Body of pancreas (tissue), 4 donors: ENCODE data around the gene RFC2. TPM values are rescaled to one million over a fixed set of nuclear protein-coding genes. Genes with fewer than 3 reads are reported as not detected.
A peak's percentile ranks its signal among the peaks of the same experiment; 100 is the strongest.

Experiments
- ATAC-seq: fragments of 150-250 bp; one replicate; pipeline ENCODE4 v1.9.1; 2016
- DNase-seq, 4 donors: peaks; one replicate each; pipeline ENCODE4 v3.0.0-alpha.2; 2019
- H3K27ac ChIP-seq, 4 donors: fragments of 200-600 bp; sonication (generic); 1 replicate in 3 of 4; 2 replicates in 1 of 4; pipeline versions ENCODE4 v1.5.1 to v1.6.1; 2016 to 2019; ENCODE audit warnings: mild to moderate bottlenecking in 1 of 4, mixed read lengths in 1 of 4, moderate library complexity in 1 of 4
- H3K27me3 ChIP-seq, 2 donors: fragments of 200-600 bp; sonication (generic); one replicate each; pipeline ENCODE4 v1.6.0; 2016; ENCODE audit warnings: mild to moderate bottlenecking in 1 of 2
- H3K36me3 ChIP-seq, 2 donors: fragments of 200-600 bp; sonication (generic); replicated peaks in 1 of 2; 2 replicates each; pipeline ENCODE4 v1.5.1; 2016; ENCODE audit warnings: low read depth in 2 of 2; ENCODE audit not compliant: insufficient read depth in 1 of 2
- H3K4me1 ChIP-seq: fragments of 200-600 bp; sonication (generic); one replicate; pipeline ENCODE4 v1.6.0; 2016
- H3K4me3 ChIP-seq, 2 donors: fragments of 200-600 bp; sonication (generic); 1 replicate in 1 of 2; 2 replicates in 1 of 2; pipeline ENCODE4 v1.5.1; 2016 to 2019
- H3K9me3 ChIP-seq, 3 donors: fragments of 200-600 bp; sonication (generic); 1 replicate in 2 of 3; 2 replicates in 1 of 3; pipeline ENCODE4 v1.5.1; 2016
- CTCF ChIP-seq, 7 experiments: fragments of 450-650 bp in 4 of 7; fragments of 200-600 bp in 3 of 7; sonication (generic) in 3 of 7; IDR thresholded peaks; one replicate each; pipeline ENCODE4 v1.5.1; 2016 to 2019; ENCODE audit warnings: antibody characterized with exemption in 7 of 7
- POLR2A ChIP-seq, 3 donors: fragments of 450-650 bp; IDR thresholded peaks; one replicate each; pipeline ENCODE4 v1.6.1; 2016; ENCODE audit warnings: antibody characterized with exemption in 3 of 3, mild to moderate bottlenecking in 2 of 3
- WGBS, 2 donors: methylation state at CpG; one replicate each; pipeline ENCODE4 v1.1.5; 2017; 5-methylcytosine and 5-hydroxymethylcytosine counted together
- intact Hi-C: fragments of 100-400 bp; cut with DNase I; formaldehyde crosslinking; loops from one replicate; pipeline ENCODE4 v1.15.1; 2023
- total RNA-seq, 2 donors: library from RNA; depleted of rRNA; stranded (reverse); fragments of >200 nt; gene quantifications; one replicate each; pipeline ENCODE4 v1.1.0, GENCODE V29; 2016

Gene RFC2
- total RNA-seq, 2 donors from 2014 or later, result 7.9 to 10.1 TPM

DNA sequence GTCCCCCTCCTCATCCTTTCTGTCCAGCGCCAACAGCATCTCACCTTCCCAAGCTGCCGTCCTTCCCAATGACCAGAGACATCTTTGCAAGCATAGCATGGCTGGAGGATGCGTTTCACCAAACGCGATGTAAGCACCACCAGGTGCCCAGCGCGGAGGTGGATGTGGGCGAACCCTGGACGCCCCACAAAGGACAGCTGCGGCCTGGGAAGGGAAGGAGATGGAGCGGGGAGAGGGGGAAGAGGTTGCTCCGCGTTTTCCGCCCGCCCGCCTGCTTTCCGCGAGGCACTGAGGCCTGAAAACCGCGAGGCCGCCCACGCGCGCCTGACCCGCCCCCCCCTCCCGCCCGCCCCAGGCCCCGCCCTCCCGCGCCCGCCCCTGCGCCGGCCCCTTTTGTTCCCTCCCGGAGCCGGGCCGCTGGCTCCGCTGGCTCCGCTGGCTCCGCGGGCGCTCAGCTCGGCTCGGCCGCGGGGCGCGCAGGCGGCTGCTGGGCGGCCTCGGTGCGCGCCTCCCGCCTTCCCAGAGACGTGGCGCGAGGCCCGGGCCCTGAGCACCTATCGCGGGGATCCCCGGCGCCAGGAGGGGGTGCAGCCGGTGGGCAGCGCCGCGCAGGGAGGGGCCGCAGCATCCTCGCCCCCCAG is 34.9 kb upstream of the RFC2 start, which contains the start of gene CLIP2:
Gene CLIP2, plus strand, starts transcription at position 390 of the 641 bp plus-strand sequence. CDS start 28,140 bp downstream, outside the sequence.
- peak within 1 kb of the TSS; percentile 55 to 88 (median 80) for H3K27ac ChIP-seq
- peak; percentile 81 to 84 (median 82) for DNase-seq
- 0% methylated on average over 9 to 39 of the region's 67 CpGs for WGBS, 2 donors
- intact Hi-C loops, result loop anchor here (10.0 kb wide), 1 partner anchor 106 kb away; no protein-coding TSS in a partner anchor
- peak; percentile 21 to 64 (median 40) for TF ChIP-seq POLR2A (IDR thresholded peaks at IDR 0.05)
- peak in 2 of 7 experiments; percentile 33 to 35 for TF ChIP-seq CTCF (IDR thresholded peaks at IDR 0.05)
- H3K4me1 ChIP-seq, result peaks cover 58% of the 10 kb centered on the region
- no peaks in the 10 kb centered on the region for H3K36me3 ChIP-seq
- H3K9me3 ChIP-seq, result no peaks in the 10 kb centered on the region
- H3K4me3 ChIP-seq, result peak within 1 kb of the TSS; percentile 37 to 61
- ATAC-seq, result peak; percentile 84
- H3K27me3 ChIP-seq, result no peaks in the 10 kb centered on the region

- TF ChIP-seq POLR2A (IDR thresholded peaks at IDR 0.05) (no peak), CTCF (IDR thresholded peaks at IDR 0.05) (no peak)
- Histone ChIP-seq H3K27me3 (no peaks in the 10 kb centered on the region), H3K4me3 (no peak overlapping the region), H3K4me1 (peaks cover 49% of the 10 kb centered on the region), H3K36me3 (no peaks in the 10 kb centered on the region), H3K27ac (peak overlapping the region in 3 of 4 donors; percentile 68 to 87 (median 74)), H3K9me3 (no peaks in the 10 kb centered on the region)
- intact Hi-C loops, result loop anchor here (10.0 kb wide), 1 partner anchor 107 kb away; no protein-coding TSS in a partner anchor
- DNase-seq (no peak), ATAC-seq (no peak)
- WGBS, 2 donors, result 50 to 64% methylated on average over 16 to 20 of the region's 20 CpGs
Observed at GRCh38 chr7:74288034-74288881, 34.1 kb upstream of the RFC2 start.

DNA sequence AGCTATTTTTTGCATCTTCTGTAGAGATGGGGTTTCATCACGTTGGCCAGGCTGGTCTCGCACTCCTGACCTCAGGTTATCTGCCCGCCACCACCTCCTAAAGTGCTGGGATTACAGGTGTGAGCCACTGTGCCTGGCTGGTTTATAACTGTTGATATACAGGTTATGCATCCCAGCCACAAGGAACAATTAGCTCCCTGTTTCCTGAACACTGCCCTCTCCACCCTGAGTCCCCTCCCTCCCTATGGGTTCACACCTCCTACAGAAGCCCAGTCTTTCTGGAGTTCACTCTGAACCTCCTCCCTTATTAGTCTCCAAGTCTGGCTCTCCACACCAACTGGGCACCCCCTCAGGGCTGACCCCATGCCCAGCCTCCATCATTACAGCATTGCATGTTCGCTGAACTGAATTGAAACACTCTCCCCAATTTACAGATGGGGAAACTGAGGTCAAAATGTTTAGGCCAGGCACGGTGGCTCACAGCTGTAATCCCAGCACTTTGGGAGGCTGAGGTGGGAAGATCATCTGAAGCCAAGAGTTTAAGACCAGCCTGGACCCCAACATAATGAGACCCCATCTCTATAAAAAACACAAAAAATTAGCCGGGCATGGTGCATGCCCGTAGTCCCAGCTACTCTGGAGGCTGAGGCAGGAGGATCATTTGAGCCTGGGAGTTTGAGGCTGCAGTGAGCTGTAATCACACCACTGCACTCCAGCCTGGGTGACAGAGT is 33.3 kb upstream of the RFC2 start:
- intact Hi-C loops, result loop anchor here (10.0 kb wide), 1 partner anchor 107 kb away; no protein-coding TSS in a partner anchor

More for the DNA sequence above, 33.3 kb upstream of the RFC2 start:
- 77 to 88% methylated on average over 6 to 7 of the region's 7 CpGs for WGBS, 2 donors
- Histone ChIP-seq H3K27ac (no peak overlapping the region), H3K9me3 (no peaks in the 10 kb centered on the region), H3K36me3 (no peaks in the 10 kb centered on the region), H3K4me3 (no peak overlapping the region), H3K4me1 (peaks cover 41% of the 10 kb centered on the region), H3K27me3 (no peaks in the 10 kb centered on the region)
- peak in 1 of 4 donors; percentile 22 for DNase-seq
- no peak for TF ChIP-seq POLR2A (IDR thresholded peaks at IDR 0.05)
- TF ChIP-seq CTCF (IDR thresholded peaks at IDR 0.05), result no peak
- ATAC-seq, result no peak
